K562 (cell line): ENCODE results near the gene LAIR1. TPM values are rescaled to one million over a fixed set of nuclear protein-coding genes. Genes with fewer than 3 reads are reported as not detected.
A peak's percentile ranks its signal among the peaks of the same experiment; 100 is the strongest.

ENCODE experiments used
- ATF2 ChIP-seq: sonication (generic); formaldehyde crosslinking; IDR thresholded peaks from 2 replicates; pipeline ENCODE4 v1.8.1; 2022; ENCODE audit warnings: missing genetic modification reagents
- C11orf30 ChIP-seq: fragments of 450-650 bp; IDR thresholded peaks from 2 replicates; pipeline ENCODE4 v1.6.1; 2016; ENCODE audit warnings: low read depth, mild to moderate bottlenecking
- CC2D1A ChIP-seq: fragments of 450-650 bp; IDR thresholded peaks from 2 replicates; pipeline ENCODE4 v1.6.1; 2017; ENCODE audit warnings: mild to moderate bottlenecking
- CEBPG ChIP-seq, 3 experiments: fragments of 200-800 bp in 1 of 3; sonication (Bioruptor generic) in 1 of 3; sonication (generic) in 1 of 3; formaldehyde crosslinking in 1 of 3; IDR thresholded peaks in 2 of 3; conservative IDR thresholded peaks in 1 of 3; 2 replicates each; pipeline versions ENCODE4 v1.6.1 to v1.8.0; 2016 to 2022; ENCODE audit warnings: missing compliant biosample characterization in 2 of 3, missing genetic modification characterization in 2 of 3, mild to moderate bottlenecking in 1 of 3, missing genetic modification reagents in 1 of 3
- CTBP1 ChIP-seq: fragments of 450-650 bp; IDR thresholded peaks from 2 replicates; pipeline ENCODE4 v1.6.1; 2016; ENCODE audit warnings: borderline replicate concordance
- CXXC5 ChIP-seq: fragments of 250-450 bp; sonication (Bioruptor Pico); IDR thresholded peaks from 2 replicates; pipeline ENCODE4 v1.8.0; 2022; ENCODE audit warnings: inconsistent platforms, mild to moderate bottlenecking, moderate library complexity
- ELF2 ChIP-seq: fragments of 250-450 bp; sonication (Bioruptor Pico); IDR thresholded peaks from 2 replicates; pipeline ENCODE4 v1.5.0; 2021; ENCODE audit warnings: mild to moderate bottlenecking
- EP300 ChIP-seq: IDR thresholded peaks from 2 replicates; pipeline ENCODE4 v1.6.1; 2012; ENCODE audit warnings: low read length, improper control_type of control experiment
- ETV1 ChIP-seq: fragments of 450-650 bp; conservative IDR thresholded peaks from 2 replicates; pipeline ENCODE4 v1.6.1; 2016; ENCODE audit warnings: missing genetic modification characterization, control low read depth, low read depth, missing compliant biosample characterization
- HDAC8 ChIP-seq: fragments of 450-650 bp; IDR thresholded peaks from 2 replicates; pipeline ENCODE4 v1.6.1; 2016; ENCODE audit warnings: mild to moderate bottlenecking, missing genetic modification characterization, moderate library complexity, missing compliant biosample characterization
- JUND ChIP-seq, 2 experiments: IDR thresholded peaks; 2 replicates in 1 of 2; 3 replicates in 1 of 2; pipeline ENCODE4 v1.6.1; 2011; ENCODE audit warnings: borderline replicate concordance in 2 of 2, low read depth in 2 of 2, low read length in 2 of 2, improper control_type of control experiment in 1 of 2, missing biosample characterization in 1 of 2, missing genetic modification characterization in 1 of 2, missing genetic modification reagents in 1 of 2
- KLF16 ChIP-seq: IDR thresholded peaks from 2 replicates; pipeline ENCODE4 v1.6.1; 2016; ENCODE audit warnings: antibody characterized with exemption
- MBD2 ChIP-seq: sonication (generic); IDR thresholded peaks from 2 replicates; pipeline ENCODE4 v1.6.1; 2016; ENCODE audit warnings: low read depth, borderline replicate concordance
- NR1H2 ChIP-seq: sonication (generic); formaldehyde crosslinking; IDR thresholded peaks from 2 replicates; pipeline ENCODE4 v1.4.0; 2020; ENCODE audit warnings: mild to moderate bottlenecking, missing genetic modification reagents
- OTX1 ChIP-seq: fragments of 450-650 bp; formaldehyde crosslinking; IDR thresholded peaks from 2 replicates; pipeline ENCODE4 v1.4.0; 2022; ENCODE audit warnings: mild to moderate bottlenecking
- PHB ChIP-seq: fragments of 250-450 bp; sonication (Bioruptor Pico); IDR thresholded peaks from 2 replicates; pipeline ENCODE4 v1.5.0; 2021
- RNF2 ChIP-seq: sonication (generic); IDR thresholded peaks from 2 replicates; pipeline ENCODE4 v1.6.1; 2016
- STAT5B ChIP-seq: fragments of 250-450 bp; sonication (Bioruptor Pico); IDR thresholded peaks from 2 replicates; pipeline ENCODE4 v1.8.0; 2021; ENCODE audit warnings: mild to moderate bottlenecking, inconsistent platforms
- THAP12 ChIP-seq: fragments of 250-450 bp; sonication (Bioruptor Pico); IDR thresholded peaks from 2 replicates; pipeline ENCODE4 v1.9.0; 2021; ENCODE audit warnings: mild to moderate bottlenecking, inconsistent platforms
- ZBTB1 ChIP-seq: sonication (generic); formaldehyde crosslinking; IDR thresholded peaks from 2 replicates; pipeline ENCODE4 v1.8.1; 2023; ENCODE audit warnings: missing genetic modification reagents, low read depth, mild to moderate bottlenecking, borderline replicate concordance
- ZNF197 ChIP-seq: fragments of 200-800 bp; sonication (Bioruptor generic); IDR thresholded peaks from 2 replicates; pipeline ENCODE4 v1.6.1; 2016; ENCODE audit warnings: low read depth, missing genetic modification characterization, missing compliant biosample characterization
- ZNF384 ChIP-seq: IDR thresholded peaks from 2 replicates; pipeline ENCODE4 v1.6.1; 2012; ENCODE audit warnings: low read depth, low read length, improper control_type of control experiment
- ZNF584 ChIP-seq: fragments of 200-800 bp; sonication (Bioruptor generic); IDR thresholded peaks from 2 replicates; pipeline ENCODE4 v1.6.1; 2016; ENCODE audit warnings: low read depth, mild to moderate bottlenecking, missing genetic modification characterization, missing compliant biosample characterization
- polyA plus RNA-seq, 8 experiments: library from polyadenylated mRNA; depleted of rRNA in 4 of 8; stranded (reverse) in 5 of 8; unstranded in 3 of 8; fragments of >200 nt; fragmentation: Nextera tagmentation in 2 of 8; fragmentation: Illumina TruSeq in 1 of 8; extraction: Ambion mirVana in 2 of 8; extraction: Trizol in 1 of 8; gene quantifications; 2 replicates each; pipeline versions ENCODE4 v1.2.1 to v1.2.3, GENCODE V29; 2011 to 2014; ENCODE audit warnings: inconsistent platforms in 1 of 8, missing spikeins in 1 of 8
- total RNA-seq, 7 experiments: library from RNA; depleted of rRNA in 6 of 7; stranded (reverse); fragments of >200 nt in 6 of 7; fragmentation: Illumina TruSeq in 2 of 7; extraction: Trizol in 2 of 7; gene quantifications; 2 replicates each; pipeline versions ENCODE4 v1.2.1 to v1.2.3, GENCODE V29; 2011 to 2021; ENCODE audit warnings: low replicate concordance in 1 of 7
- TF ChIP-seq, protein P1 (sequence below): fragments of 450-650 bp; formaldehyde crosslinking; IDR thresholded peaks from 2 replicates; pipeline ENCODE4 v1.4.0; 2020; ENCODE audit warnings: mild to moderate bottlenecking

Gene LAIR1
- total and polyA plus RNA-seq, 9 of the 15 experiments (the other 6 are each of a cell fraction or from before 2014, with no cell fraction given): 0.12 to 0.54 (median 0.24) TPM; not detected in 6

GRCh38 chr19:54369082-54369687 lies 4.5 kb upstream of the LAIR1 start (continued):
- TF ChIP-seq ZNF384: peak; percentile 70
- no peak for TF ChIP-seq C11orf30
- TF ChIP-seq THAP12 (CRISPR knock-in tag): no peak
- peak; percentile 52 for TF ChIP-seq ZNF584 (CRISPR knock-in tag)
- TF ChIP-seq NR1H2: no peak
- TF ChIP-seq STAT5B (CRISPR knock-in tag): no peak
- TF ChIP-seq CXXC5: peak; percentile 40; the same call in 1 of the 2 replicates
- TF ChIP-seq EP300: peak; percentile 86
- TF ChIP-seq, protein P1, sequence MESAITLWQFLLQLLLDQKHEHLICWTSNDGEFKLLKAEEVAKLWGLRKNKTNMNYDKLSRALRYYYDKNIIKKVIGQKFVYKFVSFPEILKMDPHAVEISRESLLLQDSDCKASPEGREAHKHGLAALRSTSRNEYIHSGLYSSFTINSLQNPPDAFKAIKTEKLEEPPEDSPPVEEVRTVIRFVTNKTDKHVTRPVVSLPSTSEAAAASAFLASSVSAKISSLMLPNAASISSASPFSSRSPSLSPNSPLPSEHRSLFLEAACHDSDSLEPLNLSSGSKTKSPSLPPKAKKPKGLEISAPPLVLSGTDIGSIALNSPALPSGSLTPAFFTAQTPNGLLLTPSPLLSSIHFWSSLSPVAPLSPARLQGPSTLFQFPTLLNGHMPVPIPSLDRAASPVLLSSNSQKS (CRISPR knock-in tag): no peak
- TF ChIP-seq KLF16: no peak
- TF ChIP-seq PHB (CRISPR knock-in tag): 0 out of 2 replicates have a peak, but pooled peaks have one; percentile 38
- TF ChIP-seq ZNF197: peak; percentile 59; the same call in 1 of the 2 replicates
- 0 out of 2 replicates have a peak, but pooled peaks have one; percentile 26 for TF ChIP-seq OTX1 (CRISPR knock-in tag)
- TF ChIP-seq JUND (IDR thresholded peaks at IDR 0.05; ENCODE audit: borderline replicate concordance, low read depth, low read length): peak; percentile 35; the same call in 1 of the 2 replicates
- no peak for TF ChIP-seq JUND (tag; IDR thresholded peaks at IDR 0.05; ENCODE audit: borderline replicate concordance, low read depth, low read length)
- TF ChIP-seq MBD2: no peak
- TF ChIP-seq ZBTB1 (CRISPR knock-in tag): no peak
- TF ChIP-seq ATF2 (CRISPR knock-in tag): no peak
- TF ChIP-seq ELF2 (CRISPR knock-in tag): peak; percentile 59; the same call in 1 of the 2 replicates
- peak; percentile 55; the same call in 1 of the 2 replicates for TF ChIP-seq CTBP1
- TF ChIP-seq CEBPG (CRISPR knock-in tag; IDR thresholded peaks at IDR 0.05): peak; percentile 73
- TF ChIP-seq CEBPG (tag; conservative IDR thresholded peaks at IDR 0.05 in 1 of 2, IDR thresholded peaks at IDR 0.05 in 1 of 2): peak; percentile 79 to 97
- peak; percentile 55; the same call in 1 of the 2 replicates for TF ChIP-seq HDAC8
- peak; percentile 14; the same call in 1 of the 2 replicates for TF ChIP-seq ETV1 (tag)
- peak; percentile 28; the same call in 1 of the 2 replicates for TF ChIP-seq RNF2
- no peak for TF ChIP-seq CC2D1A
